Hematopoietic multipotent progenitor cell (in vitro differentiated cells): ENCODE results near the gene LRRC45. TPM values are rescaled to one million over a fixed set of nuclear protein-coding genes. Genes with fewer than 3 reads are reported as not detected.
A peak's percentile ranks its signal among the peaks of the same experiment; 100 is the strongest.
"Not testable (repeated sequence)": the region's sequence is repeated elsewhere in the genome, so short reads cannot be mapped to it uniquely, and the experiment has no call there.

ENCODE experiments used
- DNase-seq, 3 donors: peaks; one replicate each; pipeline ENCODE4 v3.0.0-alpha.2; 2011 to 2015; ENCODE audit warnings: low read depth in 2 of 3, low spot score in 2 of 3
- total RNA-seq: library from RNA; depleted of rRNA; stranded (reverse); fragments of >200 nt; gene quantifications from one replicate; pipeline ENCODE4 v1.2.3, GENCODE V29; 2012

Gene LRRC45
- total RNA-seq, 1 donor, result 16.4 TPM

DNA sequence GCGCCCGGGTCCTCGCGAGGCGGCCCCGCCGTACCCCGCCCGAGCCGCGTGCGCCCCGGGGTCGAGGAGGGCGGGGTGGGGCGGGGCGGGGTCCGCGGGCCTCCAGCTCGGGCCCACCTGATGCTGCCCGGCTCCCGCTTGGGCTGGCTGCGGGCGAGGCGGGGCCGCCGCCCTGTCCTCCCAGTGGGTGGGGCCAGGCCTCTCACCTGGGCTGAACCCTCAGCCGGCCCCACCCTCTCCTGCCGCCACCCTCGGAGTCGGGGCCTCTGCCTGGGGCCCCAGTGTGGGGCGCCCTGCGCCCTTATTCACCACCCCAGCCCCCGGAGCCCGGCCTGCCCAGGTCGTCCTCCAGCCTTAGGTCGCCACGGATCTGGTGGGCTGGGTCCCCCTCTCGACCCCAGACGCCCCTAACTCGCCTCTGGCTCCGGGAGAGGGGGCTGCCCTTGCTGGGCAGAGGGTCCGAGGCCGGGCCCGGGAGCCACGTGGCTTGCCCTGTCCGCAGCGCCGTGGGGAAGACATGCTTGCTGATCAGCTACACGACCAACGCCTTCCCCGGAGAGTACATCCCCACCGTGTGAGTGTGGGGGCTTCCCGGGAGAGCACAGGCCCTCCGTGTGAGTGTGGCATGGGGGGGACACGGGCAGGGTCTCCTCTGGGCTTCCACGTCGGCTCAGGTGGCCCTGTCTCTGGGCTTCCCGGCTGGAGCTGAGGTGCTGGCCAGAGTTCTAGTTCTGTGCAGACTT, 9.0 kb downstream of the LRRC45 start:
- DNase-seq, result no peak

DNA sequence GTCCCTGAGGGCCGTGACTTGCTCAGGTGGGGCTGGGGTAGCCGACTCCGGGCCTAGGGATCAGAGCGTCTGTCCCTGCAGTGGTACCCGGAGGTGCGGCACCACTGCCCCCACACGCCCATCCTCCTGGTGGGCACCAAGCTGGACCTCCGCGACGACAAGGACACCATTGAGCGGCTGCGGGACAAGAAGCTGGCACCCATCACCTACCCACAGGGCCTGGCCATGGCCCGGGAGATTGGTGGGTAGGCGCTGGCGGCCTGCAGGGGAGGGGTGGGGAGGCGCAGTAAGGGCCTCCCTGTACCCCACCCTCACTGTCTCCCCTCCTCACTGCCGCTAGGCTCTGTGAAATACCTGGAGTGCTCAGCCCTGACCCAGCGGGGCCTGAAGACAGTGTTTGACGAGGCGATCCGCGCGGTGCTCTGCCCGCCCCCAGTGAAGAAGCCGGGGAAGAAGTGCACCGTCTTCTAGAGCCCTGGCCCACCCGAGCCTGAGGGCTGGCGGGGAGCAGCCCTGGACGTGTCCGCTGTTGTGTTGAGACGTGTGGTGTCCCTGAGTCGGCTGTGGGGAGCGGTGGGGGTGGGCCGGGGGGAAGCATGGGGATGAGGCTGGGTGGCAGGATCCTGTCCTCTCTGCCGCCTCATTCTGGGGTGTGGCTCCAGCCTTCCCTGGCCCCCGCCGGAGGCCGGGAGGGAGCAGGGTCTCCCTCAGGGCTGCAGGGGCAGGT, 10.4 kb downstream of the LRRC45 start:
- no peak for DNase-seq

DNA sequence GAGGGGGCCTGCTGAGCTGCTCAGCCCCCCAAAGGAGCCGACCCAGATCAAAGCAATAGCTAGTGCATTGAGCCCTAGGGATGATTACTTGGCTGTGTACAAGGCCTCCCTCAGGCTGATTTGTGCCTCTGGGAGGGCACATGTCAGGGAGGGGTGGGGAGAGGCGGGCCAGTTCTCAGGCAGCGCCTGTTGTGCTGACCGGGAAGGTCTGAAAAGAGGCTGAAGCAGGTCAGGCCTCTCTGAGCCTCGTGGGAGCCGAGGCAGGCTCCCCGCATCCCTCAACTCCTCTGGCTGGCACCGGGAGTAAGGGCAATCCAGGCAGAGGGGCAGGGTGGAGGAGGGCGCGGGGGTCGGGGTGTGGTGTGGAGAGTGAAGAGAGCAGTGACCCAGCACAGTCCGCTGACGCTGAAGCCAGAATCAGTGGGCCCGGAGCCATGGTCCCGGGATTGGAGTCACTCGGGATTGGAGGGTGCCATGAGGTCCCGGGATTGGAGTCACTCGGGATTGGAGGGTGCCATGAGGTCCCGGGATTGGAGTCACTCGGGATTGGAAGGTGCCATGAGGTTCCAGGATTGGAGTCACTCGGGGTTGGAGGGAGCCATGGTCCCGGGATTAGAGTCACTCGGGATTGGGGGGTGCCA, 11.4 kb downstream of the LRRC45 start:
- DNase-seq, result no peak

DNA sequence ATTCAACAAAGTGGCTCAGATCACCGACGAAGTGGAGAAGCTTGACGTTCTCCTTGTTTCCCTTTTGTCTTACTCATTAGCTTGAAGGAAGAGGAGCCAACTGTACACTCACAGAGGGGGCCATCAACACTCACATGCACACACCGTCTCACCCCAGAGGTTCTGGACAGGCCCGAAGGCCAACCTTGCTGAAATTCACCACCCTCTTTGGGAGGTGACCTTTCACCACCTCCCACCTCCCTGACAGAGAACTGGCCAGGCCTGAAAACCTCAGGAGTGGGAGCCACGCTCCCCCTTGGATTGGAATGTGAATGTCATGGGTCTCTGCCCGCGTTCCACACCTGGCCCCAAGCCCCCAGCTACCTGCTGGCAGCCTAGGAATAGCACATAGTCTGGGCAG, 12.4 kb downstream of the LRRC45 start:
- DNase-seq, result no peak

DNA sequence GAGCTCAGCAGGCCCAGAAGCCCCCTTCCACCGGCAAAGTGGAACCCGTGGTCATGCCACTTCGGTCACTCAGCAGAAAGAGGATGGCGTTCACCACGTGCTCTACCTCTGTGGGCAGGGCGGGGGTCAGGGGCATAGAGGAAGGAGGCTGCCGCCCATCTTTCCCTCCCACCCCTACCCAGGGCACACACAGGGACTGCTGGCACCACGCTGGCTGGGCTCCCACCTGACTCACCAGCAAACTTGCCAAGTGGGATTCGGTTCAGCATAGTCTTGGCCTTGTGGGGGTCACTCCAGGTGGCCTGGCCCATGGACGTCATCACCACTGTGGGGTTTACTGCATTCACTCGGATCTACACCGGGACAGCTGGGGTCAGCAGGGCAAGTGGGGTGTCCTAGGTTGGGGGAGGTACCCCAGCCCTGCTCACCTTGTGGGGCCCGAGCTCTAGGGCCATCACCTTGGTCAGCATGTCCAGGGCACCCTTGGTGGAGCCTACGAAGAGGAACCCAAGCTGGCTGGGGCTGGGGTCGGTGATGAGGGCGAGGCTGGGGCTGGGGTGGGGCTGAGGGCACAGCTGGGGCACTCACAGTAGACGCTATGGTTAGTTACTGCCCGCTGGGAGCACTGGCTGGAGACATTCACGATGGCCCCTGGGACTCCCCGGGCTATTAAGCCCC, 13.0 kb downstream of the LRRC45 start:
- no peak for DNase-seq

DNA sequence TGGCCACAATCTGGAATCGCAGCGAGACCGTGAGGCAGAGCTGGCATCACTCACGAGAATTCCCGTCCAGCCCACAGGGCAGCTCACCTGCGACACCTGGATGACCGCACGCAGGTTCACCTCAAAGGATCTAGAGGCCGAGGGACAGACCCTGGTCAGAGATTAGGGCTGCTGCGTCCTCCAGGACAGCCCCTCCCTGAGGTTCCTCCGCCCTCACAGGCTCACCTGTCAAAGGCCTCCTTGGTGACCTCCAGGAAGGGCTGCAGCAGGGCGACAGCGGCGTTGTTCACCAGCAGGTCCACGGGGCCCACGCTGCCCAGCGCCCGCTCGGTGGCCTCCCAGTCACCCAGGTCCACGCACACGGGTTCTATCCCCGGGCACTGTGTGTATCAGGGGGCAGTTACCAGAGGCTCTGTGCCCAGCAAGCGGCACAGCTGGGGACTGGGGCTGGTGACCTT, 13.6 kb downstream of the LRRC45 start:
- no peak for DNase-seq

DNA sequence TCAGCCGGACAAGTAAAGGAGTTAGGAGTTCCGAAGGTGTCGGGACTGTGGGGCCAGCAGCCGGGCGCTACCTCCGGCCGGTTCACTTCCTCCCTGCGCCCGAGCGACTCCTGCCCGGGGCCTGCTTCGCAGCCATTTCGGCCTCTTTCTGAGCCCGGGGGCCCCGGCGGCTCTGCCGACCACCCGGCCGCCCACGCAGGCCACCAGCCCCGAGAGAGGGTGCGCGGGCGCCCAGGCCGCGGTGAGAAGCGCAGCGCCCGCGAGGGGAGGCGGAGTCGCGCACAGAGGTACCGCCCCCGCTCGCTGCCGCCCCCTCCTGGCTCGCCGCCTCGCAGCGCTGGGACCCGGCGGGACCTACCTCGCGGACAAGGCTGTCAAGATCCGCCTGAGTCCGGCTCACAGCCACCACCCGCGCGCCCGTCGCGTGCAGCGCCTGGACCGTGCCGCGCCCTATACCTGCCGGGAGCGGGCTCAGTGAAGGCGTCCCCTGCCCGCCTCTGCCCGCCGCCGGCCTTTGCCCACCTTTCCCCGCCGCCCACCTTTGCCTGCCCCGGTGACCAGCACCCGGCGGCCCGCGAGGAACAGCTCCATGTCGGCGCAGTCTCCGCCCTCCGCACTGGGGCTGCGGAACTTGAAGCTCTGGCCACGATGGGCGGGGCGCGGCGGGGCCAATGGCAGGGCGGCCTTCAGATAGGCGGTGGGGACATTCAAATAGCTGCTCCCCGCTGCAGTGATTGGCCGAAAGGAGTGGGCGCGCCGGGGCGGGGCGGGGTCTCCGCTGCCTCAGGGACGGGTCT, 14.2 kb downstream of the LRRC45 start, which contains the start of gene DCXR:
TSS of gene DCXR (minus strand) at position 606 of the 797 bp plus-strand sequence. CDS start at position 591, 15 bp downstream.
- peak; percentile 86 to 97 (median 96) for DNase-seq

DNA sequence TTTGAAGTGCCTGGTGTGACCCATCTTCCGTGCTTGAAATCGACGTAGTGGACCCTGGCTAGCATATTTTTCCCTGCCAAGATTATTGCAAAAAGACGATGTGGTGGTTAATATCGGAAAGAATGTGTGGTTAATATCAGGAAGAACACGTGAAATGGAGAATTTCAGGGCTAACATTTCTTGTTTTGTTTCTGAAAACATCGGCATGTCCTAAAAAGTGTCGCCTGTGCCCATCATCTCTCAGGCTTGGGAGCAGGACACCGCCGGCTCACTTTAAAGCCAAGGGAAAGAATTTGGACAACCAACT, 14.7 kb downstream of the LRRC45 start:
- no peak for DNase-seq

DNA sequence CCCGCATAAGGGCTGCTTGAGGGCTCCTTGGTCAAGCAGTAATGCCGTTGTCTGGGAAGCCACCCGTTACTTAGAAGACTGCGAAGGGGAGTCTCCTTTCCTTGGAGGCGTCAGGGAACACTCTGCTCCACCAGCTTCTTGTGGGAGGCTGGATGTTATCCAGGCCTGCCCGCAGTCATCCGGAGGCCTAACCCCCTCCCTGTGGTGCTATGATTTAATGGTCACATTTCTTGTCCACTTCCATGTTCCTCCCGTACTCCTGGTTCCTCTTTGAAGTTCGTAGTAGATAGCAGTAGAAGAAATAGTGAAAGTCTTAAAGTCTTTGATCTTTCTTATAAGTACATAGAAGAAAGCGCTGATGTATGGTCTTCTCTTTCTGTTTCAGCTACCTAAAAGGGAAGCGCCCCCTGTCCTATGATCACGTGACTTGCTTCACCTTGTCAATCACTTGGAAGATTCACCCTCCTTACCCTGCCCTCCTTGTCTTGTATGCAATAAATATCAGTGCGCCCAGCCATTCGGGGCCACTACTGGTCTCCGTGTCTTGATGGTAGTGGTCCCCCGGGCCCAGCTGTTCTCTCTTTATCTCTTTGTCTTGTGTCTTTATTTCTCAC, 15.8 kb downstream of the LRRC45 start:
- not testable (repeated sequence) for DNase-seq

DNA sequence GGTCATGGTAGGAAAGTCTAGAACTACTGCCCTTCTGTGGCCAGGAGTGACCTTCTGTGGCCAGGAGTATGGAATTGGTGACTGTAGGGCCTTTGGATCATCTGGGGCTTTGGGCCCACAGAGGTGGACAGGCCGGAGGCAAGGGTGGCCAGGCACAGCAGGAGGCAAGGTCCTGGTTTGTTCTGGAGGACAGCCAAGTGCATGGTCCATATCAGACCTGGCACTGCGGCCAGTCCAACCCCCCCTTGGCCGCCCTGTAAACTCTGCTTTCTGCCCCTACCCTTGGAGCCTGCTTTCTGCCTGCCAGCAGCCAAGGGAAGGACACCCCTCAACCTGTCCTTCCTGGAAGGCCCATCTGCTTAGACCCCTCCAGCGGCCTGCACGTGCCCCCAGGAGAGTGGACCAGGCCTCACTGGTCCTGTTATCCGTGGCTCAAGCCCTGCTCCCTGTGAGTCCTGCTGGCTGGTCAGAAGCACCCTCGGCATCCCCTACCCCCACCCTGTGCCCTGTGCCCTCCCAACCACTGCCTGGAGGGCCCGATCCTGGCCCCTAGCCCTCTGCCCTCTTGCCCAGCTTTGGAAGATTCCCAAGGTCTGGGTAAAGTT, 16.7 kb downstream of the LRRC45 start:
- no peak for DNase-seq

DNA sequence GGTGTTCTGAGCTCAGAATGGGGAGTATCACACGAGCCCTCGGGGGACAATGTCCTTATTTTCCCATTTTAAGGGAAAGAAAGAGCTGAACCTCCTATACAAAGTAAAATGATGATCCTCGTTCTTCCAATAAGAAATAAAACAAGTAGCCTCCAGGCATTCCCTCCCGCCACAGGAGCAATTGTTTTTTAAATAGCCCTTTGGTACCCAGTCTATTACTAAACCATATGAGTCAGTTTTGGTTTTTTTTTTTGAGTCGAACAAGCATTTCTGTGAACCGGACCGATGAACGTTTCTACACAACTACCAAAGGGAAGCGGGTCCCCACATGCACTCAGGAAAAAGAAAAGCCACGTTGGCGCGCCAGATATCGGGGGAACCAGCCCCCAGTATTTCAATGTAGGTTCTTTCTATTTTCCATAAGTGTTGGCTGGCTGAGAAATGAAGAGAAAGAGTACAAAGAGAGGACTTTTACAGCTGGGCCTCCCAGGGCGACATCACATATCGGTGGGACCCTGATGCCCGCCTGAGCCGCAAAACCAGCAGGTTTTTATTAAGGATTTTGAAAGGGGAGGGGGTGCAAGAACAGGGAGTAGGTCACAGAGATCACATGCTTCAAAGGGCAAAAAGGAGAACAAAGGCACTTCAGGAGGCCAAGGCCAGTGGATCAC, 18.2 kb downstream of the LRRC45 start:
- DNase-seq, result no peak

DNA sequence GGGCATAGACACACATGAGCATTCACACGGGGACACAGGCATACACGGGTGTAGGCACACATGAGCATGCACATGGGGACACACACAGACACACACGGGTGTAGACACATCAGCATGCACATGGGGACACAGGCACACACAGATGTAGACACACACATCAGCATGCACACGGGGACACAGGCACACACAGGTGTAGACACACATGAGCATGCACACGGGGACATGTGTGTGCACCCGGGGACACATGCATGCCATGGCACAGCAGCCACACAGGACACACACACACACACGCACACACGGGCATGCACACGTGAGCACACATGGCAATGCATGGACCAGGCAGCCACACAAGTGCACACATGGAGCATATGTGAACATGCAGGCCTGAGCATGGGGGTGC, 19.5 kb downstream of the LRRC45 start:
- no peak for DNase-seq

DNA sequence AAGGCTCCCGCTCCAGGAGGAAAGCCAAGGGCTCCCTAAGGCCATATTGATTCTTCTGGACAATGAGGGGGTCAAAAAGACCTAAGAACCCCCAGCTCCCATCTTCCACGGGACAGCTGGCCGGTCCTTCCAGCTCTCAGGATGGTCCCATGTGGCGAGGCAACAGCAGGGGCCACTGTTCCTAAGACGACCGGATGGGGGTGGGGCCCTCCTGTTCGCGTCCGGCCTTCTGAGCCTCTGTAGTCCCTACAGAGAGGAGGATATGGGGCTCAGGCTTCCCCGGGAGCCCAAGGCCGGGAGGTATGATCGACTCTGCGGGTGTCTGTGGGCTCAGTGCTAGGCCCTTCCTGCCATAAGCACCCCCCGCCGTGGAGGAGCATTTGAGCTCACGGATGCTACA, 20.4 kb downstream of the LRRC45 start:
- no peak for DNase-seq

DNA sequence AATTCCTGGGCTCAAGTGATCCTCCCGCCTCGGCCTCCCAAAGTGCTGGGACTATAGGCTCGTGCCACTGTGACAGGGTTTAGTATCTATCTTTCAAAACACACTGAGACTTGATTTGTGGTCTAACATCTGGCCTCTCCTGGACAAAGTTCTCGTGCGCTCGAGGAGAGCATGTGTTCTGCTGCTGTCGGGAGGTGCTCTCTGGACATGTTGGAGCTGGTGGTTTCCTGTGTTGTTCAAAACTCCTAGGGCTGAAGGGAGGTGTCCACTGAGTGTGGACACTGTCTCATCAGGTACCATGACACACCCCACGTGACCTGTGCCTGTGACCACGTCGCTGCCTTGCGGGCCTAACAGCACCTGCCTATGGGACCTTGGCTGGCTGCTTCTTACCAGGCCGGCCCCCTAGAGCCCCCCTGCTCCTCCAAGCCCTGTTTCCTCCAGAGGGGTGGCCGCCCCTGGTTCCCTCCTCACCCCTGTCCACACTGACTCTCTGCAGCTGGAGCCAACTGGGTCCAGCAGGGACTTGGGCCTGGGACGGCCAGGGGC, 22.9 kb downstream of the LRRC45 start:
- no peak for DNase-seq

DNA sequence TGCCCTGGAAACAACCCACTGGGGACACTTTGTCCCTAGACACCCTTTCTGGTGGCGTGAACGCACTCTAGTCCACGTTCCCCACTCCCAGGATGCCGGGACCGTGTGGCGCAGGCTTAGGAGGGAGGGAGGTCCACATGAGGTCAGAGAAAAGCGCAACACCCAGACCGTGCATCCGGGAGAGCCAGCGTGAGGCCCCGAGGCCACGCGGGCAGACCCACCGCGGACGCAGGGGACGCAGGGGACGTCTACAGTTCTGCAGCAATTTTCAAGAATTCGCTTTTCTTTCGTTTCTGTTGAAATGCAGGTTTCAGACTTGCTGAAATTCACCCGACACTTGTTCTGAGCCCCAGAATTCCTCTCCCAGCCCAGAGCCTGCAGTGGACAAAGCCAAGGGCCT, 23.8 kb downstream of the LRRC45 start:
- no peak for DNase-seq

DNA sequence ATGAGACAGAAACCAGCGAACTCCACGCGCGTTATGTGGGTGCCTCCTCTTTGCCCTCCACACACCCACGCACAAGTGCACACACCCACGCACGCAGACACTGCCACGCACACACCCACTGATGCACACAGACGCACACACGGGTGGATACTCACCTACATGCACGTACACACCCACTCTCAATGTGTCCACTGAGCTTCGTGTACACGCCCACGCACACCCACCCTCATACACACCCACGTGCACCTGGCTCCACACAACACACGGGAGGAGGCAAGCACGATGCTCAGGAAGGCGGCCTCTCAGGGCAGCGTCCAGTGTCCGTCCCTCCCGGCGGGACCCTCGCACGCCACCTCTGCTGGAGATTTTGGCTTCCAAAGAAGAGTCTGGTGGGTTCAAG, 24.3 kb downstream of the LRRC45 start:
- DNase-seq, result no peak

DNA sequence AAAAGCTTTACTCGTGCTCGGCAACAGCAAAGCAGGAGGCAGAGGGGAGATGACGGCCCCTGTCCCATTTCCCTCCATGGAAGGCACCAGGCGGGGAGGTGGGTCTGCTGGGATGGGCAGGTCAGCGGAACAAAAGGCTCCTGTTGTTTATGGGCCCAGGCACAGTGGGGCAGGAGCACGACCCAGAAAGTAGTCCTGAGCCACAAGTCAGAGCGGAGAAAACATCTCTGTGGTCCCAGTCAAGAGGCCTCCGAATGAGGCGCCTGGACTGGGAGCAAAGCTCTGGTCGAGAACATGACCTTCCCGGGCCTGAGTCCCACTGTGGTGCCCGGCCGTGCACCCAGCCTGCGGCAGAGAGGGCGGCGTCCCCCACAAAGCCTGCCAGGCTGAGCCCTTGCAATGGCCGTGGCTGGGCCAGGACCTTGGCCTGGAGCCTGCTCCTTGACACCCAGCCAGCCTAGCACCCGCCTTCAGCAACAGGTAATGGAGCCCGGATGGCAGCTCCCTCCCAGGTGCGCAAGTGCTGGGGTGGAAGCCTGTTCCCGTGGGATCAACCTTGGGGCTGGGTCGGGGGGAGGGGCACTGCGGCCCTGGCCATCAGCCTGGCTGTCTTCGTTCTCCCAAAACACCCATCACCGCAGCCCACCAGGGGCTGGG, 24.9 kb downstream of the LRRC45 start:
- no peak for DNase-seq

DNA sequence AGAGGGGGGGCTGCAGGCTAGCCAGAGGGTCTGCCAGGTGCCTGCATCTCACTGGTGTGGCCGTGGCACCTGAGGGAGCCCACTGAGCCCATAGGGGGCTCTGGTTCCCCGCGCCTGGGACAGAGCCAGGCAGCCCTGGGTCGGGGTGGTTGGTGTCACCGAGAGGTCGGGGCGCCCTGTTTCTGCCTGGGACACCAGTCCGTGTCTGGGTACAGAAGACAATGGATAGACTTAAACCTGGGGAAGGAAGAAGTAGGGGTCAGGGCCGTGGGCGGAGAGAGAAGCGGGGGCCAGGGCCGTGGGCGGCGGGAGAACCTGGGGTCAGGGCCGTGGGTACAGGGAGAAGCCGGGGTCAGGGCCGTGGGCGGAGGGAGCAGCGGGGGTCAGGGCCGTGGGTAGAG, 25.5 kb downstream of the LRRC45 start:
- no peak for DNase-seq
